Ectodermal cell (in vitro differentiated cells): ENCODE measurements around the gene PCNP.
"Not testable (repeated sequence)": the region's sequence is repeated elsewhere in the genome, so short reads cannot be mapped to it uniquely, and the experiment has no call there.

ENCODE experiments used
- H3K27ac ChIP-seq: 2 replicates; pipeline ENCODE4 v1.7.0; 2013; ENCODE audit warnings: mild to moderate bottlenecking, low read depth, low read length; ENCODE audit not compliant: insufficient read depth, poor library complexity, severe bottlenecking
- H3K27me3 ChIP-seq: 2 replicates; pipeline ENCODE4 v1.7.0; 2013; ENCODE audit warnings: mild to moderate bottlenecking, low read length; ENCODE audit not compliant: insufficient read depth, control insufficient read depth, poor library complexity, severe bottlenecking
- H3K36me3 ChIP-seq: one replicate; pipeline ENCODE4 v1.7.0; 2013; ENCODE audit warnings: low read length; ENCODE audit not compliant: control insufficient read depth, insufficient read depth
- H3K4me1 ChIP-seq: one replicate; pipeline ENCODE4 v1.7.0; 2013; ENCODE audit warnings: low read length; ENCODE audit not compliant: control insufficient read depth, insufficient read depth
- H3K4me3 ChIP-seq: 2 replicates; pipeline ENCODE4 v1.7.0; 2013; ENCODE audit warnings: low read depth, low read length, control low read depth; ENCODE audit not compliant: insufficient read depth
- H3K9me3 ChIP-seq: 2 replicates; pipeline ENCODE4 v1.7.0; 2013; ENCODE audit warnings: mild to moderate bottlenecking, low read length, moderate library complexity; ENCODE audit not compliant: control insufficient read depth
- WGBS, 2 experiments: methylation state at CpG; one replicate each; pipeline ENCODE4 v1.1.7; 2013; ENCODE audit warnings: missing lambda C conversion rate in 2 of 2; 5-methylcytosine and 5-hydroxymethylcytosine counted together

The PCNP gene

DNA sequence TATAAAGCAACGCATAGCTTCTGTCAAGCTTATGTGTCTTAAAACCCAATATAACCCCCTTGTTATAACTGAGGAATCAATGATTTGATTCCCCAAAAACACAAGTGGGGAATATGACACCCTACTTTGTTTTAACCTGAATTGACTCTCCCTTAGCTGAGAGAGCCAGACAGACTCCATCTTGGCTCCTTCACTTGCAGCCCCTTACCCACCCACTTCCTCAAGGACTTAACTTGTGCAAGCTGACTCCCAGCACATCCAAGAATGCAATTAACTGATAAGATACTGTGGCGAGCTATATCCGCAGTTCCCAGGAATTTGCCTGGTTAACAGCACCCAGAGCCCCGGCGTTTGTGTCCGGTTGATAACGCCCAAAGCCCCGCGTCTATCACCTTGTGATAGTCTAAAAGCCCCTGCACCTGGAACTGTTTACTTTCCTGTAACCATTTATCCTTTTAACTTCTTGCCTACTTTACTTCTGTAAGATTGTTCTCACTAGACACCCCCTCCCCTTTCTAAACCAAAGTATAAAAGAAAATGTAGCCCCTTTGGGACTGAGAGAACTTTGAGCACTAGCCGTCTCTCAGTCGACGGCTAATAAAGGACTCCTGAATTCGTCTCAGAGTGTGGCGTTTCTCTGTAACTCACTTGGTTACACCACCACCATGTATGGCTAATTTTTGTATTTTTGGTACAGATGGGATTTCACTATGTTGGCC is 67.6 kb downstream of the PCNP start:
- not testable (repeated sequence) for H3K4me3 ChIP-seq, H3K27me3 ChIP-seq, H3K36me3 ChIP-seq, H3K9me3 ChIP-seq, H3K4me1 ChIP-seq, H3K27ac ChIP-seq
- WGBS, 2 experiments: 87% methylated on average over 14 of the region's 14 CpGs

- Histone ChIP-seq H3K27me3 (no peaks in the 10 kb centered on the region), H3K27ac (no peak overlapping the region)
- 92 to 93% methylated on average over 3 of the region's 3 CpGs for WGBS, 2 experiments
These were observed 68.5 kb downstream of the PCNP start for GRCh38 chr3:101642441-101642840.

DNA sequence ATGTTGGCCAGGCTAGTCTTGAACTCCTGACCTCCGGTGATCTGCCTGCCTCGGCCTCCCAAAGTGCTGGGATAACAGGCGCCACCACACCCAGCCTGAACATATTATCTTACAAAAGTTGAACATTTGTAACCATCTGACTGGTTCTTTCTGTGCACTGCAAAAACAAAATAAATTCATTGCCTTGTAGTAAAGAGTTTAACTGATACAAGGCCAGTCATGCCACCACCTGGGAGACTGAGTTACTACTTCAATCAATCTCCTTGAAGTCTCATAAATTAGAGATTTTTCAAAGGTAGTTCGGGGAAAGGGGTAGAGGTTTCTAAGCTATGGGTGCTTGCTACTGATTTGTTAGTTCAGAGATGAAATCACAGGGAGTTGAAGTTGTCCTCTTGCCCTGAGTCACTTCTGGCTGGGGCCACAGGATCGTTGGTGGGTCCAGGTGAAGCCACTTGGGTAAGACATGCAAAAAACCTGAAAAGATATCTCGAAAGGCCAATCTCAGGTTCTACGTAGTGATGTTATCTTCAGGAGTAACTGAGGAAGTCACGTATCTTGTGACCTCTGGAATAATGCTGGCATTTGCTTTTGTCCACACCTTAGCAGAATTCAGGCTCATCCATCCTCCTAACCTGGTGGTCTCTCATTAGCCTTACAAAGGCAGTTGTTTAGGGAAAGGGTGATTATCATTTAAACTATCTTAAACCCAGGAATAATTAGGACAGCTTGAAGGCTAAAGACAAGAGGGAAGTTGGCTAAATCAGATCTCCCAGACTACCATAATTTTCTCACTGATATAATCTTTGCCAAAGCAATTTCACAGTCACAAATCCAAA is 69.2 kb downstream of the PCNP start:
- Histone ChIP-seq H3K9me3 (no peaks in the 10 kb centered on the region), H3K27me3 (no peaks in the 10 kb centered on the region), H3K4me3 (no peak overlapping the region), H3K36me3 (no peaks in the 10 kb centered on the region), H3K4me1 (peaks cover 5% of the 10 kb centered on the region), H3K27ac (no peak overlapping the region)
- 87 to 90% methylated on average over 8 of the region's 8 CpGs for WGBS, 2 experiments

More at GRCh38 chr3:101642441-101642840, 68.5 kb downstream of the PCNP start:
- Histone ChIP-seq H3K9me3 (no peaks in the 10 kb centered on the region), H3K36me3 (no peaks in the 10 kb centered on the region), H3K4me1 (peaks cover 6% of the 10 kb centered on the region), H3K4me3 (no peak overlapping the region)
